ENCODE data around the gene FCAMR. TPM values are rescaled to one million over a fixed set of nuclear protein-coding genes. Genes with fewer than 3 reads are reported as not detected.

FCAMR gene
- total and polyA plus RNA-seq, 9 donors: not detected

DNA sequence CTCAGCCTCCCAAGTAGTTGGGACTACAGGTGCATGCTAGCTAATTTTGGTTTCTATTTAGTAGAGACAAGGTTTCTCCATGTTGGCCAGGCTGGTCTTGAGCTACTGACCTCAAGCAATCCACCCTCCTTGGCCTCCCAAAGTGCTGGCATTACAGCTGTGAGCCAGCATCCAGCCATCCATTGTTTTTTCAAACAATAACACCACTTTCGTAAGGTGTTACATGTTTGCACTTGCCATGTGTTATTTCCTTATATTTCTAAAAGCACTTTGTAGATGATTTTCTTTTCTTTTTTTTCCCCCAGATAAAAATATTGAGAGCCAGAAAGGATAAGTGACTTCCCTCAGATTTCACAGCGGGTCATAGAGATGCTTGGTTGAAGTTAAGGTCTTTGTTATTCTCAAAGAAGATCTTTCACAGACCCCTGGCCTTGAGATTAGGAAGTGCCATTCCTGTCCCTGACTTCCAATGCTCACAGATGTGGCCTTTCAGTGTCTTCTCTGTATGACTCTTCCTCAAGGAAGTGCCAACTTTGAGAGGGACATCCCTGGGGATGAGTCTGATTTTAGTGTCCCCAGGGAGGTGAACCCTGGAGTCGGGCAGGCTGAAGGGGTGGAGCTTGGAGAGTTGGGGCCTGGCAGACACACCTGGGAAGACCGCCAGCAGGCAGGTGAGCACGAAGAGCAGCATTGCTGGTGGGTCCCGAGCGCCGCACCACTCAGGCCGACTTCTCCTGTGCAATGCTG, 30.2 kb downstream of the FCAMR start:
- H3K27me3 ChIP-seq: no peaks in the 10 kb centered on the region
- H3K4me3 ChIP-seq: no peak overlapping the region
- no peak for DNase-seq
- no peak overlapping the region for H3K27ac ChIP-seq
- TF ChIP-seq POLR2A (IDR thresholded peaks at IDR 0.05): no peak
- TF ChIP-seq EP300 (IDR thresholded peaks at IDR 0.05): no peak
- TF ChIP-seq, protein P1, sequence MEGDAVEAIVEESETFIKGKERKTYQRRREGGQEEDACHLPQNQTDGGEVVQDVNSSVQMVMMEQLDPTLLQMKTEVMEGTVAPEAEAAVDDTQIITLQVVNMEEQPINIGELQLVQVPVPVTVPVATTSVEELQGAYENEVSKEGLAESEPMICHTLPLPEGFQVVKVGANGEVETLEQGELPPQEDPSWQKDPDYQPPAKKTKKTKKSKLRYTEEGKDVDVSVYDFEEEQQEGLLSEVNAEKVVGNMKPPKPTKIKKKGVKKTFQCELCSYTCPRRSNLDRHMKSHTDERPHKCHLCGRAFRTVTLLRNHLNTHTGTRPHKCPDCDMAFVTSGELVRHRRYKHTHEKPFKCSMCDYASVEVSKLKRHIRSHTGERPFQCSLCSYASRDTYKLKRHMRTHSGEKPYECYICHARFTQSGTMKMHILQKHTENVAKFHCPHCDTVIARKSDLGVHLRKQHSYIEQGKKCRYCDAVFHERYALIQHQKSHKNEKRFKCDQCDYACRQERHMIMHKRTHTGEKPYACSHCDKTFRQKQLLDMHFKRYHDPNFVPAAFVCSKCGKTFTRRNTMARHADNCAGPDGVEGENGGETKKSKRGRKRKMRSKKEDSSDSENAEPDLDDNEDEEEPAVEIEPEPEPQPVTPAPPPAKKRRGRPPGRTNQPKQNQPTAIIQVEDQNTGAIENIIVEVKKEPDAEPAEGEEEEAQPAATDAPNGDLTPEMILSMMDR (IDR thresholded peaks at IDR 0.05): no peak
- H3K9me3 ChIP-seq: no peaks in the 10 kb centered on the region
- 81 to 83% (median 82%) methylated on average over 9 of the region's 9 CpGs for WGBS, 3 donors
- no peaks in the 10 kb centered on the region for H3K36me3 ChIP-seq
- intact Hi-C loops (cut with DNase I): no loop called here
- H3K4me1 ChIP-seq (ENCODE audit: insufficient read depth): no peaks in the 10 kb centered on the region

DNA sequence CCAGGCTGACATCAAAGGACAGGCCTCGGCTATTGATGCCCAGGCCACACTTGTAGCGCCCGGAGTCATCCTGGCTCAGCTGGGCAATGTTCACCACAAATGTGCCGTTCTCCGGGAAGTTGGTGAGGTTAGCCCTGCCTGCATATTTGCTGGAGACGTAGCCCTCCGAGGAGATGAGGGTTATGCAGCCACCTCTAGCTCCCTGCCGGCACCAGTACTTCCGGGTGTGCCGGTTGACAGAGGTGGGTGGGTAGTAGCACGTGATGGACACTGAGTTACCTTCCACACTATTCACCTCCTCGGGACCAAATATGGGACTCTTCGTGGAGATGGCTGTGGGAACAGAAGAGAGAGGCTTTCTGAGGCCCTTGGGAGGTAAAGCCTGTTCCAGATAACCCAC, 31.1 kb downstream of the FCAMR start:
- Histone ChIP-seq H3K36me3 (no peaks in the 10 kb centered on the region), H3K27me3 (no peaks in the 10 kb centered on the region), H3K4me3 (no peak overlapping the region), H3K27ac (no peak overlapping the region), H3K4me1 (ENCODE audit: insufficient read depth) (no peaks in the 10 kb centered on the region), H3K9me3 (no peaks in the 10 kb centered on the region)
- 90 to 95% (median 93%) methylated on average over 13 of the region's 13 CpGs for WGBS, 3 donors
- intact Hi-C loops (cut with DNase I): no loop called here
- no peak for DNase-seq
- TF ChIP-seq, protein P1 (IDR thresholded peaks at IDR 0.05): no peak
- no peak for TF ChIP-seq EP300 (IDR thresholded peaks at IDR 0.05)
- TF ChIP-seq POLR2A (IDR thresholded peaks at IDR 0.05): no peak

DNA sequence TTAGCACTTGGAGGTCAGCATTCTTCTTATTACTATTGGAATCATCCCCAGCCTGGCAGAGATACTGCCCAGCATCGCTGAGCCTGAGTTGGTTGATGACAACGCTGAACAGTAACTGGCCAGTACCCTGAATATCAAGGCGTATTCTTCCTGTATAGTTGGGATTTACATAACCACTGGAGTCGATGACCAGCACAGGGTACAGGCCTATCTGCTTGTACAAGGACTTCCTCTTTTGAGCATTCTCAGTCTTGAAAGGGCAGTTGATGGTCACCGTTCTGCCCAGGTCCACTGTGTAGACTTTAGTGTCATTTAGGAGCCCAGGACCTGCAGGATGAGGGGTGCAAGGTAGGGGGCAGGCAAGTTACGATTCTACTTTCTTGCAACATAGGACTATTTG, 32.8 kb downstream of the FCAMR start:
- intact Hi-C loops (cut with DNase I): no loop called here
- no peaks in the 10 kb centered on the region for H3K4me1 ChIP-seq (ENCODE audit: insufficient read depth)
- WGBS, 3 donors: 90 to 95% (median 91%) methylated on average over 6 of the region's 6 CpGs
- no peaks in the 10 kb centered on the region for H3K27me3 ChIP-seq
- TF ChIP-seq, protein P1 (IDR thresholded peaks at IDR 0.05): no peak
- TF ChIP-seq POLR2A (IDR thresholded peaks at IDR 0.05) (no peak), EP300 (IDR thresholded peaks at IDR 0.05) (no peak)
- H3K27ac ChIP-seq: no peak overlapping the region
- no peak for DNase-seq
- H3K4me3 ChIP-seq: no peak overlapping the region
- H3K9me3 ChIP-seq: no peaks in the 10 kb centered on the region
- H3K36me3 ChIP-seq: no peaks in the 10 kb centered on the region

DNA sequence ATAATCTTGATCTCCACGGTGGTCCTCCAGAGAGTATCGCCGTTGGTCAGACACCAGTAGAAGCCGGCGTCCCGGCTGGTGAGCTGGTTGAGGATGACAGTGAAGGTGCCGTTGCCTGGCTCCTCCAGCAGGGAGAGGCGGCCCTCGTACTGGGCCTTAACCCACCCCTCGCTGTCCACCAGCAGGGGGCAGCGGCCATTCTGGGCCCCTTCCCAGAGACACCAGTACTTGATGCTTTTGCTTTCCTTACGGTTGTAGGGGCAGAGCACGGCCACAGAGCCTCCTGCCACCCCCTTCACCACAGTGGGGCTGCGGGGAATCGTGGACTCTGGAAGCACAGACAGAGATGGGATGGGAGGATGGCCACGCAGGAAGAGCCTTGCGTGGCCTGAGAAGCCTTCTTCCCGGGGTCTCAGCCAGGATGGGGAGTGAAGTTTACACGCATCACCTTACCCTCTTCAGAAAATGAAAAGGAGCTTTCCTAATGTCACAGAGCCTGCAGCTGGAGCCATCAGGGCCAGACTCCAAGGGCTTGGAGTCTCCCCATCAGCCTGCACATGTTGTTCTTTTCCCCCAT, 34.7 kb downstream of the FCAMR start:
- no peaks in the 10 kb centered on the region for H3K4me1 ChIP-seq (ENCODE audit: insufficient read depth)
- H3K9me3 ChIP-seq: no peaks in the 10 kb centered on the region
- WGBS, 3 donors: 65 to 70% (median 66%) methylated on average over 19 of the region's 19 CpGs
- H3K36me3 ChIP-seq: no peaks in the 10 kb centered on the region
- no peak for TF ChIP-seq POLR2A (IDR thresholded peaks at IDR 0.05)
- TF ChIP-seq, protein P1 (IDR thresholded peaks at IDR 0.05): no peak
- no peak for TF ChIP-seq EP300 (IDR thresholded peaks at IDR 0.05)
- H3K27me3 ChIP-seq: no peaks in the 10 kb centered on the region
- no peak overlapping the region for H3K4me3 ChIP-seq
- H3K27ac ChIP-seq: no peak overlapping the region
- intact Hi-C loops (cut with DNase I): no loop called here
- no peak for DNase-seq
